Neuronal stem cell (in vitro differentiated cells): Measurements from ENCODE around the gene ADIG.
A peak's percentile ranks its signal among the peaks of the same experiment; 100 is the strongest.

Experiments used
- DNase-seq: peaks from one replicate; pipeline ENCODE4 v3.0.0-alpha.2; 2013; ENCODE audit warnings: low spot score
- H2AFZ ChIP-seq: one replicate; pipeline ENCODE4 v1.6.1; 2013; ENCODE audit warnings: mild to moderate bottlenecking, low read length, inconsistent platforms
- H2AK5ac ChIP-seq: 2 replicates; pipeline ENCODE4 v1.6.1; 2013; ENCODE audit warnings: low read depth, mild to moderate bottlenecking, inconsistent platforms, low read length, moderate library complexity, mixed read lengths
- H2BK120ac ChIP-seq: 2 replicates; pipeline ENCODE4 v1.6.1; 2013; ENCODE audit warnings: low read depth, mild to moderate bottlenecking, inconsistent platforms, low read length, moderate library complexity, mixed read lengths
- H2BK12ac ChIP-seq: one replicate; pipeline ENCODE4 v1.6.1; 2013; ENCODE audit warnings: low read length, inconsistent platforms
- H2BK15ac ChIP-seq: 2 replicates; pipeline ENCODE4 v1.6.1; 2013; ENCODE audit warnings: mild to moderate bottlenecking, low read length, inconsistent platforms, mixed read lengths
- H2BK5ac ChIP-seq: one replicate; pipeline ENCODE4 v1.6.1; 2013; ENCODE audit warnings: inconsistent platforms, mild to moderate bottlenecking, low read length, moderate library complexity
- H3K14ac ChIP-seq: one replicate; pipeline ENCODE4 v1.6.1; 2013; ENCODE audit warnings: low read length, inconsistent platforms
- H3K18ac ChIP-seq: 2 replicates; pipeline ENCODE4 v1.6.1; 2013; ENCODE audit warnings: low read length, inconsistent platforms
- H3K23ac ChIP-seq: 2 replicates; pipeline ENCODE4 v1.6.1; 2013; ENCODE audit warnings: low read depth, mild to moderate bottlenecking, mixed read lengths, low read length, inconsistent platforms; ENCODE audit not compliant: poor library complexity
- H3K27ac ChIP-seq: replicated peaks from 3 replicates; pipeline ENCODE4 v1.5.1; 2013; ENCODE audit warnings: low read length, inconsistent platforms
- H3K27me3 ChIP-seq, 3 experiments: 2 replicates each; pipeline ENCODE4 v1.6.1; 2013; ENCODE audit warnings: low read length in 3 of 3, mild to moderate bottlenecking in 2 of 3, inconsistent platforms in 1 of 3, low read depth in 1 of 3, mixed read lengths in 1 of 3, moderate library complexity in 1 of 3; ENCODE audit not compliant: control insufficient read depth in 3 of 3, insufficient read depth in 3 of 3
- H3K36me3 ChIP-seq, 2 donors: replicated peaks in 1 of 2; 2 replicates each; pipeline ENCODE4 v1.6.1; 2013; ENCODE audit warnings: low read length in 2 of 2; ENCODE audit not compliant: control insufficient read depth in 2 of 2, insufficient read depth in 2 of 2
- H3K4ac ChIP-seq: 2 replicates; pipeline ENCODE4 v1.6.1; 2013; ENCODE audit warnings: inconsistent platforms, mild to moderate bottlenecking, low read length, moderate library complexity
- H3K4me1 ChIP-seq, 2 donors: 1 replicate in 1 of 2; 2 replicates in 1 of 2; pipeline ENCODE4 v1.6.1; 2013; ENCODE audit warnings: low read length in 2 of 2, low read depth in 1 of 2; ENCODE audit not compliant: control insufficient read depth in 2 of 2, insufficient read depth in 1 of 2
- H3K4me2 ChIP-seq: one replicate; pipeline ENCODE4 v1.6.1; 2013; ENCODE audit warnings: mild to moderate bottlenecking, low read length, inconsistent platforms; ENCODE audit not compliant: insufficient read depth, poor library complexity, severe bottlenecking
- H3K4me3 ChIP-seq, 2 donors: 2 replicates each; pipeline ENCODE4 v1.5.1; 2013; ENCODE audit warnings: low read length in 2 of 2, mild to moderate bottlenecking in 2 of 2, inconsistent platforms in 1 of 2, moderate library complexity in 1 of 2
- H3K79me1 ChIP-seq: one replicate; pipeline ENCODE4 v1.6.1; 2013; ENCODE audit warnings: low read depth, mild to moderate bottlenecking, inconsistent platforms, low read length, moderate library complexity
- H3K9ac ChIP-seq: one replicate; pipeline ENCODE4 v1.6.1; 2013; ENCODE audit warnings: mild to moderate bottlenecking, low read depth, low read length, inconsistent platforms; ENCODE audit not compliant: poor library complexity
- H3K9me3 ChIP-seq, 2 donors: replicated peaks in 1 of 2; 2 replicates each; pipeline versions ENCODE3 to v1.6.1; 2013; ENCODE audit warnings: low read length in 2 of 2, mild to moderate bottlenecking in 2 of 2, inconsistent platforms in 1 of 2, low read depth in 1 of 2, mixed read lengths in 1 of 2, moderate library complexity in 1 of 2; ENCODE audit not compliant: control insufficient read depth in 2 of 2, insufficient read depth in 1 of 2
- H4K8ac ChIP-seq: one replicate; pipeline ENCODE4 v1.6.1; 2013; ENCODE audit warnings: low read depth, mild to moderate bottlenecking, inconsistent platforms, low read length, moderate library complexity
- H4K91ac ChIP-seq: one replicate; pipeline ENCODE4 v1.6.1; 2013; ENCODE audit warnings: low read length, low read depth, mild to moderate bottlenecking, inconsistent platforms; ENCODE audit not compliant: poor library complexity
- WGBS, 2 donors: extraction: QIAGEN DNeasy Blood & Tissue Kit; methylation state at CpG; one replicate each; pipeline ENCODE4 v1.1.7; 2013; ENCODE audit warnings: missing lambda C conversion rate in 2 of 2, mixed read lengths in 1 of 2; ENCODE audit not compliant: insufficient read length in 2 of 2, insufficient replicate concordance in 1 of 2; ENCODE audit errors: extremely low coverage in 2 of 2; 5-methylcytosine and 5-hydroxymethylcytosine counted together

The ADIG gene

DNA sequence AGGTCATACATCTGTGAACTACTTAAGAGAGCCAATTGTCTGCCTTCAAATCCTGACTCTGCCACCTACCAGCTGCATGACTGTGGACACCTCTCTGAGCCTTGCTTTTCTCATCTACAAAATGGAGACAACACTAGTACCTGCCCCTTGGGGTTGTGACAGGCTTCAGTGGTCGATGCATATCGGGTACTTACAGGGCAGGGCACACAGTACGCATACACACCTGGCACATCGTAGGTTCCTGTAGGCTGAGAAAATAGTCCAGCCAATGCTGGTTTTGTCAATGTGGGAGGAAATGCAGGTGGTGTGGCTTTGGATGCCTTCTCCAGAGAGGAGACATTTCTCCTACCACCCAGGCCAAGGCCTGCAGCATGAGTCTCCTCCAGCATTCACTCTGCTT is 2.3 kb downstream of the ADIG start:
- H2BK15ac ChIP-seq = no peak overlapping the region
- H4K8ac ChIP-seq = no peak overlapping the region
- H3K79me1 ChIP-seq = no peaks in the 10 kb centered on the region
- H3K4me1 ChIP-seq = peaks cover 0 to 18% of the 10 kb centered on the region in 2 donors
- H3K14ac ChIP-seq = no peak overlapping the region
- H2AFZ ChIP-seq = no peak overlapping the region
- H3K4me3 ChIP-seq = no peak overlapping the region
- no peak overlapping the region for H3K9ac ChIP-seq
- no peak overlapping the region for H3K4ac ChIP-seq
- no peak overlapping the region for H3K4me2 ChIP-seq
- H4K91ac ChIP-seq = no peak overlapping the region
- H3K9me3 ChIP-seq = no peaks in the 10 kb centered on the region
- no peak overlapping the region for H3K27ac ChIP-seq
- no peak overlapping the region for H2AK5ac ChIP-seq
- no peaks in the 10 kb centered on the region for H3K36me3 ChIP-seq
- H2BK12ac ChIP-seq = no peak overlapping the region
- H3K23ac ChIP-seq = no peak overlapping the region
- peaks cover 0 to 13% (median 0%) of the 10 kb centered on the region in 3 experiments for H3K27me3 ChIP-seq
- H2BK5ac ChIP-seq = no peak overlapping the region
- no peak overlapping the region for H3K18ac ChIP-seq
- H2BK120ac ChIP-seq = no peak overlapping the region
- no CpG with 5 or more reads among the region's 4 CpGs for WGBS, 2 donors
- DNase-seq = no peak

DNA sequence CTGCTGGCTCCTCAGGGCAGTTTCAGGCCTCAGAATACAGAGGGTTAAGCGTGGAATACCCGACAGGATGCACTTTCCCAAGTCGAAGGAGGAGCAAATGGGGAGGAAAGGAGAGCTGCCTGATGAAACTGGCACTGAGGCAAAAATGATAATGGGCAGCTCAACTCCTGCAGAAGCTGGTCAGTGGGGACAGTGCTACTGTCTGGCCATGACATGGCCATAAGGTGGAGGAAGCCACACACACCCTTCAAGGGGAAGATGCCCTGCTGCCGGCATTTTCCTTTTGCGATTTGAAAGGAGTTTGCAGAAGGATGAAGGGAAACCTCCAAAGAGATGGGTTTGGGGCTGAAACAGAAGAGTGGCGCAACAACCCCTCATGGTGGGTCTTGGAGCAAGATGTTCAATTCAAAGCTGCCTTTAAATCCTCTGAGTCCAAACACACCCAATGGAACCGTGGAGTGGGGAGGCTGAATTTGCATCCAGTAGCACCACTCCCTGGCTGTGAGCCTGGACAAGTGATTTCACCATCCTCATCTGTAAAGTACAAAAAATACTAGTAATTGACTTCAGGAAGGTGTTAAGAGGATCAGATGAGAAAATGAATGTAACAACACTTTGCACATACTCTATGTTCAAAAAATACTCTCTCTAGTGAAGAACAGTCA is 3.2 kb downstream of the ADIG start:
- H4K8ac ChIP-seq = no peak overlapping the region
- H3K36me3 ChIP-seq = no peaks in the 10 kb centered on the region
- no peak overlapping the region for H2BK120ac ChIP-seq
- H2BK15ac ChIP-seq = no peak overlapping the region
- H3K4me2 ChIP-seq = no peak overlapping the region
- H3K4me1 ChIP-seq = peaks cover 0 to 15% of the 10 kb centered on the region in 2 donors
- no peak overlapping the region for H2AK5ac ChIP-seq
- no peak overlapping the region for H2AFZ ChIP-seq
- no peak overlapping the region for H2BK12ac ChIP-seq
- H3K27ac ChIP-seq = no peak overlapping the region
- no peak overlapping the region for H3K14ac ChIP-seq
- H3K79me1 ChIP-seq = no peaks in the 10 kb centered on the region
- H3K9me3 ChIP-seq = no peaks in the 10 kb centered on the region
- H3K9ac ChIP-seq = no peak overlapping the region
- H2BK5ac ChIP-seq = no peak overlapping the region
- no peak overlapping the region for H4K91ac ChIP-seq
- WGBS, 2 donors = no CpG with 5 or more reads among the region's 7 CpGs
- peaks cover 0 to 13% (median 0%) of the 10 kb centered on the region in 3 experiments for H3K27me3 ChIP-seq
- H3K4ac ChIP-seq = no peak overlapping the region
- H3K18ac ChIP-seq = peak overlapping the region; percentile 24
- no peak overlapping the region for H3K4me3 ChIP-seq
- DNase-seq = no peak
- no peak overlapping the region for H3K23ac ChIP-seq

DNA sequence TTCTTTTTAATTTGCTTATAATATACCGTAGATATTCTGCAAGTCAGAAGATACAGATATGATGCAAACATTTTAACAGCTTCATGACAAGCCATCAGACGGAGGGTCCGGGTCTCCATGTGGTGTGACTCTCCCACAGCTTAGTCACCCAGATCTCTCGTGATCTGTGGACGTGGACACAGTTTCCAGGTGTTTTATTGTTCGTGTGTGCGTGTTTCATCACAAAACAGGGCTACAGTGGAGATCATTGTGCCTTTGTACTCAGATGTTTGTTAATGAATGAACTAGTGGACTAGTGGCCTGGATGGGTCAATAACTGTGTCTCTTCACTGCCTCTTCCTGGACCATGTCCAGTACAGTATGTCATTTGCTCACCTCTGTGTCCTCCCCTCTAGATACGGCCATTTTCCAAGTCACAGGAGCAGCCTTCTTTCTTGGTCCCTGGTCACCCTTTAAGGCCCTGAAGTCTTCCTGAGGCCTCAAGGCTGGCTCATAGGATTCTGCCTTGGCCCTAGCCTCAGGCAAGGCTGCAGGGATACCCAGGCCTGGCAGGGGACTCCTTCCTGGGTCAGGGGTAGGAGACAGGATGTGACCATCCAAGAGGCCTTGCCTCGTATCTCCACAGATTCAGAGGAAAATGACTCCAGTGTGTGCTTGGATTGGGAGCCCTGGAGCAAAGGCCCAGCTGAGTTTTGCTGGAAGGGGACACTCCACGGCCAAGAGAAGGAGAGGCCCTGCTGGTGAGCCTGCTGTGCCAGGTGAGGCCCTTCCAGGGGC is 4.6 kb downstream of the ADIG start:
- no peak overlapping the region for H2AK5ac ChIP-seq

DNA sequence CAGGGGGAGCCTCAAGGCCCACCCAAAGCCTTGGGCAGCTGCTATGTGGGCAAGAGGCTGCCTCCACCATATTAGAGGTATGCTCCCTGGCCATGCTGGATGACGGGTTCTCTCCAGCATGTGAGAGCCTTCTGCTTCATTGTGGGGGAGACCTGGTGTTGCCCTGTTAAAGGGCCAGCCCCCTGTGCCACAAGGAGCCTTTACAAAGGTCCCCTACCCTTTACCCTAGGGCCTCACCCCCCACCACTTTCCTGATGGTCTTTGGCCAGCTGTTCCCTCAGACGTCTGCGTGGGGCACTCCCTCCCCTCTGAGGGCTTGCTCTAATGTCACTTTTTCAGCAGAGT is 5.2 kb downstream of the ADIG start:
- WGBS, 2 donors = no CpG with 5 or more reads among the region's 3 CpGs

More for the DNA sequence above, 4.6 kb downstream of the ADIG start:
- no peak overlapping the region for H4K8ac ChIP-seq
- H3K27me3 ChIP-seq = peaks cover 0 to 13% (median 0%) of the 10 kb centered on the region in 3 experiments
- H2BK12ac ChIP-seq = no peak overlapping the region
- H3K4me2 ChIP-seq = no peak overlapping the region
- H3K9ac ChIP-seq = no peak overlapping the region
- no peak overlapping the region for H2BK5ac ChIP-seq
- no peaks in the 10 kb centered on the region for H3K36me3 ChIP-seq
- H3K18ac ChIP-seq = no peak overlapping the region
- no peak overlapping the region for H2BK120ac ChIP-seq
- no peak overlapping the region for H3K4me3 ChIP-seq
- H3K9me3 ChIP-seq = no peaks in the 10 kb centered on the region
- H3K4me1 ChIP-seq = peaks cover 0 to 15% of the 10 kb centered on the region in 2 donors
- no CpG with 5 or more reads among the region's 10 CpGs for WGBS, 2 donors
- no peak overlapping the region for H3K27ac ChIP-seq
- H3K23ac ChIP-seq = no peak overlapping the region
- no peak overlapping the region for H2BK15ac ChIP-seq
- no peak overlapping the region for H4K91ac ChIP-seq
- H3K14ac ChIP-seq = no peak overlapping the region
- H3K4ac ChIP-seq = no peak overlapping the region
- H2AFZ ChIP-seq = no peak overlapping the region
- no peak for DNase-seq
- H3K79me1 ChIP-seq = no peaks in the 10 kb centered on the region

More for the DNA sequence above, 5.2 kb downstream of the ADIG start:
- no peak overlapping the region for H3K23ac ChIP-seq
- no peak for DNase-seq
- H2AFZ ChIP-seq = no peak overlapping the region
- peaks cover 0 to 13% (median 0%) of the 10 kb centered on the region in 3 experiments for H3K27me3 ChIP-seq
- no peak overlapping the region for H3K4me3 ChIP-seq
- H4K91ac ChIP-seq = no peak overlapping the region
- peaks cover 0 to 15% of the 10 kb centered on the region in 2 donors for H3K4me1 ChIP-seq
- no peaks in the 10 kb centered on the region for H3K9me3 ChIP-seq
- H3K4ac ChIP-seq = no peak overlapping the region
- no peak overlapping the region for H2BK5ac ChIP-seq
- no peak overlapping the region for H3K27ac ChIP-seq
- no peaks in the 10 kb centered on the region for H3K79me1 ChIP-seq
- H3K9ac ChIP-seq = no peak overlapping the region
- H2BK15ac ChIP-seq = no peak overlapping the region
- no peaks in the 10 kb centered on the region for H3K36me3 ChIP-seq
- no peak overlapping the region for H2AK5ac ChIP-seq
- H3K14ac ChIP-seq = no peak overlapping the region
- no peak overlapping the region for H2BK12ac ChIP-seq
- no peak overlapping the region for H3K4me2 ChIP-seq
- no peak overlapping the region for H3K18ac ChIP-seq
- no peak overlapping the region for H2BK120ac ChIP-seq
- H4K8ac ChIP-seq = no peak overlapping the region
